ENCODE results near the gene FRY. TPM values are rescaled to one million over a fixed set of nuclear protein-coding genes. Genes with fewer than 3 reads are reported as not detected.

The FRY gene
- total and polyA plus RNA-seq, 2 of the 13 experiments (the other 11 are each of a cell fraction or from before 2014, with no cell fraction given), result 8.2 to 13.1 TPM

GRCh38 chr13:32059511-32059984 lies 28.0 kb downstream of the FRY start (continued):
- TF ChIP-seq ZNF142 (CRISPR knock-in tag; IDR thresholded peaks at IDR 0.05) (no peak), ZBTB14 (CRISPR knock-in tag; IDR thresholded peaks at IDR 0.05) (no peak), THAP11 (CRISPR knock-in tag; IDR thresholded peaks at IDR 0.05) (no peak; the same call in 1 of the 2 replicates), ZGPAT (CRISPR knock-in tag; IDR thresholded peaks at IDR 0.05) (0 out of 2 replicates have a peak, but pooled peaks have one; percentile 38), ZNF12 (CRISPR knock-in tag; IDR thresholded peaks at IDR 0.05) (no peak), HOXA3 (CRISPR knock-in tag; IDR thresholded peaks at IDR 0.05) (peak; percentile 61), PITX1 (CRISPR knock-in tag; IDR thresholded peaks at IDR 0.05) (0 out of 2 replicates have a peak, but pooled peaks have one; percentile 52), HDAC2 (CRISPR knock-in tag; IDR thresholded peaks at IDR 0.05) (peak; percentile 87), EHMT2 (IDR thresholded peaks at IDR 0.05; ENCODE audit: borderline replicate concordance, low read depth, low read length) (peak; percentile 82; the same call in 1 of the 2 replicates), ZFP62 (CRISPR knock-in tag; IDR thresholded peaks at IDR 0.05) (no peak)
- TF ChIP-seq, protein P1, sequence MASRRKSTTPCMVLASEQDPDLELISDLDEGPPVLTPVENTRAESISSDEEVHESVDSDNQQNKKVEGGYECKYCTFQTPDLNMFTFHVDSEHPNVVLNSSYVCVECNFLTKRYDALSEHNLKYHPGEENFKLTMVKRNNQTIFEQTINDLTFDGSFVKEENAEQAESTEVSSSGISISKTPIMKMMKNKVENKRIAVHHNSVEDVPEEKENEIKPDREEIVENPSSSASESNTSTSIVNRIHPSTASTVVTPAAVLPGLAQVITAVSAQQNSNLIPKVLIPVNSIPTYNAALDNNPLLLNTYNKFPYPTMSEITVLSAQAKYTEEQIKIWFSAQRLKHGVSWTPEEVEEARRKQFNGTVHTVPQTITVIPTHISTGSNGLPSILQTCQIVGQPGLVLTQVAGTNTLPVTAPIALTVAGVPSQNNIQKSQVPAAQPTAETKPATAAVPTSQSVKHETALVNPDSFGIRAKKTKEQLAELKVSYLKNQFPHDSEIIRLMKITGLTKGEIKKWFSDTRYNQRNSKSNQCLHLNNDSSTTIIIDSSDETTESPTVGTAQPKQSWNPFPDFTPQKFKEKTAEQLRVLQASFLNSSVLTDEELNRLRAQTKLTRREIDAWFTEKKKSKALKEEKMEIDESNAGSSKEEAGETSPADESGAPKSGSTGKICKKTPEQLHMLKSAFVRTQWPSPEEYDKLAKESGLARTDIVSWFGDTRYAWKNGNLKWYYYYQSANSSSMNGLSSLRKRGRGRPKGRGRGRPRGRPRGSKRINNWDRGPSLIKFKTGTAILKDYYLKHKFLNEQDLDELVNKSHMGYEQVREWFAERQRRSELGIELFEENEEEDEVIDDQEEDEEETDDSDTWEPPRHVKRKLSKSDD (CRISPR knock-in tag; IDR thresholded peaks at IDR 0.05; ENCODE audit: low read depth), result no peak
- TF ChIP-seq, protein P2, sequence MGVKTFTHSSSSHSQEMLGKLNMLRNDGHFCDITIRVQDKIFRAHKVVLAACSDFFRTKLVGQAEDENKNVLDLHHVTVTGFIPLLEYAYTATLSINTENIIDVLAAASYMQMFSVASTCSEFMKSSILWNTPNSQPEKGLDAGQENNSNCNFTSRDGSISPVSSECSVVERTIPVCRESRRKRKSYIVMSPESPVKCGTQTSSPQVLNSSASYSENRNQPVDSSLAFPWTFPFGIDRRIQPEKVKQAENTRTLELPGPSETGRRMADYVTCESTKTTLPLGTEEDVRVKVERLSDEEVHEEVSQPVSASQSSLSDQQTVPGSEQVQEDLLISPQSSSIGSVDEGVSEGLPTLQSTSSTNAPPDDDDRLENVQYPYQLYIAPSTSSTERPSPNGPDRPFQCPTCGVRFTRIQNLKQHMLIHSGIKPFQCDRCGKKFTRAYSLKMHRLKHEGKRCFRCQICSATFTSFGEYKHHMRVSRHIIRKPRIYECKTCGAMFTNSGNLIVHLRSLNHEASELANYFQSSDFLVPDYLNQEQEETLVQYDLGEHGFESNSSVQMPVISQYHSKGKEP (CRISPR knock-in tag; IDR thresholded peaks at IDR 0.05), result no peak
- TF ChIP-seq, protein P3, sequence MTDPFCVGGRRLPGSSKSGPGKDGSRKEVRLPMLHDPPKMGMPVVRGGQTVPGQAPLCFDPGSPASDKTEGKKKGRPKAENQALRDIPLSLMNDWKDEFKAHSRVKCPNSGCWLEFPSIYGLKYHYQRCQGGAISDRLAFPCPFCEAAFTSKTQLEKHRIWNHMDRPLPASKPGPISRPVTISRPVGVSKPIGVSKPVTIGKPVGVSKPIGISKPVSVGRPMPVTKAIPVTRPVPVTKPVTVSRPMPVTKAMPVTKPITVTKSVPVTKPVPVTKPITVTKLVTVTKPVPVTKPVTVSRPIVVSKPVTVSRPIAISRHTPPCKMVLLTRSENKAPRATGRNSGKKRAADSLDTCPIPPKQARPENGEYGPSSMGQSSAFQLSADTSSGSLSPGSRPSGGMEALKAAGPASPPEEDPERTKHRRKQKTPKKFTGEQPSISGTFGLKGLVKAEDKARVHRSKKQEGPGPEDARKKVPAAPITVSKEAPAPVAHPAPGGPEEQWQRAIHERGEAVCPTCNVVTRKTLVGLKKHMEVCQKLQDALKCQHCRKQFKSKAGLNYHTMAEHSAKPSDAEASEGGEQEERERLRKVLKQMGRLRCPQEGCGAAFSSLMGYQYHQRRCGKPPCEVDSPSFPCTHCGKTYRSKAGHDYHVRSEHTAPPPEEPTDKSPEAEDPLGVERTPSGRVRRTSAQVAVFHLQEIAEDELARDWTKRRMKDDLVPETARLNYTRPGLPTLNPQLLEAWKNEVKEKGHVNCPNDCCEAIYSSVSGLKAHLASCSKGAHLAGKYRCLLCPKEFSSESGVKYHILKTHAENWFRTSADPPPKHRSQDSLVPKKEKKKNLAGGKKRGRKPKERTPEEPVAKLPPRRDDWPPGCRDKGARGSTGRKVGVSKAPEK (CRISPR knock-in tag; IDR thresholded peaks at IDR 0.05; ENCODE audit: borderline replicate concordance), result 0 out of 2 replicates have a peak, but pooled peaks have one; percentile 31

Measured in HepG2 (cell line).